ENCODE measurements around the gene ZNF592. TPM values are rescaled to one million over a fixed set of nuclear protein-coding genes. Genes with fewer than 3 reads are reported as not detected.

The ZNF592 gene
- polyA plus RNA-seq, 1 donor from 2014 or later = 3.9 TPM

- H3K4me2 ChIP-seq (ENCODE audit: low read length) = no peak overlapping the region
- TF ChIP-seq REST (IDR thresholded peaks at IDR 0.05; ENCODE audit: borderline replicate concordance) (no peak), TAF1 (IDR thresholded peaks at IDR 0.05; ENCODE audit: low read depth) (no peak), CTCF (IDR thresholded peaks at IDR 0.05; ENCODE audit: poor library complexity, severe bottlenecking) (no peak), EP300 (conservative IDR thresholded peaks at IDR 0.05; ENCODE audit: poor library complexity, severe bottlenecking) (no peak), MXI1 (conservative IDR thresholded peaks at IDR 0.05; ENCODE audit: poor library complexity, severe bottlenecking) (no peak), POLR2AphosphoS5 (IDR thresholded peaks at IDR 0.05) (no peak), RAD21 (conservative IDR thresholded peaks at IDR 0.05) (no peak), SMC3 (conservative IDR thresholded peaks at IDR 0.05; ENCODE audit: poor library complexity) (no peak), EZH2 (IDR thresholded peaks at IDR 0.05; ENCODE audit: borderline replicate concordance, insufficient read depth, low read length, poor library complexity, severe bottlenecking) (no peak)
- H3K27me3 ChIP-seq (ENCODE audit: insufficient read depth, low read depth, low read length) = no peaks in the 10 kb centered on the region
- no peaks in the 10 kb centered on the region for H3K9me2 ChIP-seq (ENCODE audit: insufficient read depth, low read length)
- H3K9me3 ChIP-seq (ENCODE audit: low read length) = no peaks in the 10 kb centered on the region
- H3K4me3 ChIP-seq (ENCODE audit: low read length) = no peak overlapping the region
- H2AFZ ChIP-seq (ENCODE audit: low read depth, low read length) = no peak overlapping the region
- H3K36me3 ChIP-seq (ENCODE audit: insufficient read depth, low read length) = no peaks in the 10 kb centered on the region
- H3K79me2 ChIP-seq (replicated peaks; ENCODE audit: insufficient read depth, low read length) = no peaks in the 10 kb centered on the region
- H4K20me1 ChIP-seq (ENCODE audit: insufficient read depth) = no peaks in the 10 kb centered on the region
- H3F3A ChIP-seq (ENCODE audit: insufficient read depth, low read length, poor library complexity, severe bottlenecking) = no peaks in the 10 kb centered on the region
- no peak overlapping the region for H3K27ac ChIP-seq (ENCODE audit: low read length)
- H3K9ac ChIP-seq (ENCODE audit: low read length) = no peak overlapping the region
These were observed 88.5 kb downstream of the ZNF592 start for GRCh38 chr15:84836844-84837243.

- Histone ChIP-seq H3K9me3 (ENCODE audit: low read length) (no peaks in the 10 kb centered on the region), H3K27ac (ENCODE audit: low read length) (no peak overlapping the region), H3K36me3 (ENCODE audit: insufficient read depth, low read length) (no peaks in the 10 kb centered on the region)
These were observed 91.3 kb downstream of the ZNF592 start for GRCh38 chr15:84839714-84840113.

More at GRCh38 chr15:84839714-84840113, 91.3 kb downstream of the ZNF592 start:
- Histone ChIP-seq H3K4me3 (ENCODE audit: low read length) (no peak overlapping the region), H3K9me2 (ENCODE audit: insufficient read depth, low read length) (no peaks in the 10 kb centered on the region), H2AFZ (ENCODE audit: low read depth, low read length) (no peak overlapping the region), H3K9ac (ENCODE audit: low read length) (no peak overlapping the region), H3F3A (ENCODE audit: insufficient read depth, low read length, poor library complexity, severe bottlenecking) (no peaks in the 10 kb centered on the region), H4K20me1 (ENCODE audit: insufficient read depth) (no peaks in the 10 kb centered on the region), H3K4me2 (ENCODE audit: low read length) (no peak overlapping the region), H3K79me2 (replicated peaks; ENCODE audit: insufficient read depth, low read length) (no peaks in the 10 kb centered on the region), H3K27me3 (ENCODE audit: insufficient read depth, low read depth, low read length) (no peaks in the 10 kb centered on the region)
- TF ChIP-seq RAD21 (conservative IDR thresholded peaks at IDR 0.05) = no peak
- no peak for TF ChIP-seq POLR2AphosphoS5 (IDR thresholded peaks at IDR 0.05)
- TF ChIP-seq REST (IDR thresholded peaks at IDR 0.05; ENCODE audit: borderline replicate concordance) = no peak
- no peak for TF ChIP-seq EZH2 (IDR thresholded peaks at IDR 0.05; ENCODE audit: borderline replicate concordance, insufficient read depth, low read length, poor library complexity, severe bottlenecking)
- TF ChIP-seq TAF1 (IDR thresholded peaks at IDR 0.05; ENCODE audit: low read depth) = no peak
- no peak for TF ChIP-seq MXI1 (conservative IDR thresholded peaks at IDR 0.05; ENCODE audit: poor library complexity, severe bottlenecking)
- no peak for TF ChIP-seq CTCF (IDR thresholded peaks at IDR 0.05; ENCODE audit: poor library complexity, severe bottlenecking)
- TF ChIP-seq SMC3 (conservative IDR thresholded peaks at IDR 0.05; ENCODE audit: poor library complexity) = no peak
- no peak for TF ChIP-seq EP300 (conservative IDR thresholded peaks at IDR 0.05; ENCODE audit: poor library complexity, severe bottlenecking)
